HCT116 (cell line): Measurements from ENCODE around the gene SLC1A3.

ENCODE experiments used
- ATF3 ChIP-seq: IDR thresholded peaks from 2 replicates; pipeline ENCODE4 v1.6.1; 2012
- CBX3 ChIP-seq: IDR thresholded peaks from 2 replicates; pipeline ENCODE4 v1.6.1; 2012; ENCODE audit warnings: low read depth
- ELF1 ChIP-seq: IDR thresholded peaks from 2 replicates; pipeline ENCODE4 v1.6.1; 2012; ENCODE audit warnings: low read depth, borderline replicate concordance
- EZH2phosphoT487 ChIP-seq: fragments of 200-600 bp; IDR thresholded peaks from 2 replicates; pipeline ENCODE4 v1.6.1; 2018; ENCODE audit warnings: antibody characterized with exemption, borderline replicate concordance
- POLR2A ChIP-seq: IDR thresholded peaks from 2 replicates; pipeline ENCODE4 v1.7.0; 2011; ENCODE audit warnings: borderline replicate concordance; ENCODE audit not compliant: insufficient read depth, insufficient read length; ENCODE audit errors: extremely low read depth
- POLR2AphosphoS5 ChIP-seq: IDR thresholded peaks from 2 replicates; pipeline ENCODE4 v1.6.1; 2011; ENCODE audit warnings: mild to moderate bottlenecking, low read depth, low read length, moderate library complexity
- RAD21 ChIP-seq: IDR thresholded peaks from 2 replicates; pipeline ENCODE4 v1.6.1; 2012; ENCODE audit warnings: low read depth, mild to moderate bottlenecking
- YY1 ChIP-seq: IDR thresholded peaks from 2 replicates; pipeline ENCODE4 v1.6.1; 2011; ENCODE audit warnings: low read length, low read depth, moderate library complexity, mild to moderate bottlenecking; ENCODE audit not compliant: insufficient replicate concordance; ENCODE audit errors: extremely low read depth
- TF ChIP-seq, protein P1 (sequence below), 3 experiments: fragments of 200-600 bp in 1 of 3; sonication (generic) in 1 of 3; IDR thresholded peaks in 2 of 3; conservative IDR thresholded peaks in 1 of 3; 2 replicates each; pipeline ENCODE4 v1.5.1; 2012 to 2017; ENCODE audit warnings: low read depth in 2 of 3, low read length in 2 of 3, antibody characterized with exemption in 1 of 3, borderline replicate concordance in 1 of 3, control low read depth in 1 of 3, mild to moderate bottlenecking in 1 of 3, mixed read lengths in 1 of 3, mixed run types in 1 of 3, moderate library complexity in 1 of 3; ENCODE audit not compliant: insufficient read depth in 1 of 3
- TF ChIP-seq, protein P2 (sequence below): IDR thresholded peaks from 2 replicates; pipeline ENCODE4 v1.6.1; 2012; ENCODE audit warnings: low read depth

DNA sequence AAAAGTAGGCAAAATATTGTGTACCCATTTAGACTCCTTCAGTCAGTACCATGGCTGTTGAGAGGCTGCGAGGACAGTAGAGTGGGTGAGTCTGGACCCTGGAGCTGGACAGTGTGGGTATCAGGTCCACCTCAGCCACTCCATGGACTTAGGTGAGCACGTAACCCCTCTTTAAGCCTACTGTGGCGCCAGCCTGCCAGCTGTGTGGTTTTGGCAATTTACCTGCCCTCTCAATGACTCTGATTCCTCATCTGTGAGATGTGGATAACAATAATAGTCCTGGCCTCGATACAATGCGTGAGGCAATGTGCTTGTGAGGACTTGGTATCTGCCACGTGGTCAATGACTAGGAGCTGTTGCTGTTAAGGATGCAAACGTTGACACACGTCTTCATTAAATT lies 17.9 kb downstream of the SLC1A3 start:
- TF ChIP-seq, protein P1, sequence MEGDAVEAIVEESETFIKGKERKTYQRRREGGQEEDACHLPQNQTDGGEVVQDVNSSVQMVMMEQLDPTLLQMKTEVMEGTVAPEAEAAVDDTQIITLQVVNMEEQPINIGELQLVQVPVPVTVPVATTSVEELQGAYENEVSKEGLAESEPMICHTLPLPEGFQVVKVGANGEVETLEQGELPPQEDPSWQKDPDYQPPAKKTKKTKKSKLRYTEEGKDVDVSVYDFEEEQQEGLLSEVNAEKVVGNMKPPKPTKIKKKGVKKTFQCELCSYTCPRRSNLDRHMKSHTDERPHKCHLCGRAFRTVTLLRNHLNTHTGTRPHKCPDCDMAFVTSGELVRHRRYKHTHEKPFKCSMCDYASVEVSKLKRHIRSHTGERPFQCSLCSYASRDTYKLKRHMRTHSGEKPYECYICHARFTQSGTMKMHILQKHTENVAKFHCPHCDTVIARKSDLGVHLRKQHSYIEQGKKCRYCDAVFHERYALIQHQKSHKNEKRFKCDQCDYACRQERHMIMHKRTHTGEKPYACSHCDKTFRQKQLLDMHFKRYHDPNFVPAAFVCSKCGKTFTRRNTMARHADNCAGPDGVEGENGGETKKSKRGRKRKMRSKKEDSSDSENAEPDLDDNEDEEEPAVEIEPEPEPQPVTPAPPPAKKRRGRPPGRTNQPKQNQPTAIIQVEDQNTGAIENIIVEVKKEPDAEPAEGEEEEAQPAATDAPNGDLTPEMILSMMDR (IDR thresholded peaks at IDR 0.05 in 2 of 3, conservative IDR thresholded peaks at IDR 0.05 in 1 of 3; ENCODE audit: borderline replicate concordance in 1 of 3, insufficient read depth in 1 of 3, low read depth in 2 of 3, low read length in 2 of 3) = no peak
- TF ChIP-seq RAD21 = no peak
- no peak for TF ChIP-seq POLR2A
- TF ChIP-seq YY1 = no peak
- no peak for TF ChIP-seq ATF3
- no peak for TF ChIP-seq CBX3
- no peak for TF ChIP-seq POLR2AphosphoS5
- TF ChIP-seq ELF1 = no peak
- TF ChIP-seq EZH2phosphoT487 = no peak
- TF ChIP-seq, protein P2, sequence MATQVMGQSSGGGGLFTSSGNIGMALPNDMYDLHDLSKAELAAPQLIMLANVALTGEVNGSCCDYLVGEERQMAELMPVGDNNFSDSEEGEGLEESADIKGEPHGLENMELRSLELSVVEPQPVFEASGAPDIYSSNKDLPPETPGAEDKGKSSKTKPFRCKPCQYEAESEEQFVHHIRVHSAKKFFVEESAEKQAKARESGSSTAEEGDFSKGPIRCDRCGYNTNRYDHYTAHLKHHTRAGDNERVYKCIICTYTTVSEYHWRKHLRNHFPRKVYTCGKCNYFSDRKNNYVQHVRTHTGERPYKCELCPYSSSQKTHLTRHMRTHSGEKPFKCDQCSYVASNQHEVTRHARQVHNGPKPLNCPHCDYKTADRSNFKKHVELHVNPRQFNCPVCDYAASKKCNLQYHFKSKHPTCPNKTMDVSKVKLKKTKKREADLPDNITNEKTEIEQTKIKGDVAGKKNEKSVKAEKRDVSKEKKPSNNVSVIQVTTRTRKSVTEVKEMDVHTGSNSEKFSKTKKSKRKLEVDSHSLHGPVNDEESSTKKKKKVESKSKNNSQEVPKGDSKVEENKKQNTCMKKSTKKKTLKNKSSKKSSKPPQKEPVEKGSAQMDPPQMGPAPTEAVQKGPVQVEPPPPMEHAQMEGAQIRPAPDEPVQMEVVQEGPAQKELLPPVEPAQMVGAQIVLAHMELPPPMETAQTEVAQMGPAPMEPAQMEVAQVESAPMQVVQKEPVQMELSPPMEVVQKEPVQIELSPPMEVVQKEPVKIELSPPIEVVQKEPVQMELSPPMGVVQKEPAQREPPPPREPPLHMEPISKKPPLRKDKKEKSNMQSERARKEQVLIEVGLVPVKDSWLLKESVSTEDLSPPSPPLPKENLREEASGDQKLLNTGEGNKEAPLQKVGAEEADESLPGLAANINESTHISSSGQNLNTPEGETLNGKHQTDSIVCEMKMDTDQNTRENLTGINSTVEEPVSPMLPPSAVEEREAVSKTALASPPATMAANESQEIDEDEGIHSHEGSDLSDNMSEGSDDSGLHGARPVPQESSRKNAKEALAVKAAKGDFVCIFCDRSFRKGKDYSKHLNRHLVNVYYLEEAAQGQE = no peak
